Right ventricle myocardium inferior (tissue), 1 donor: ENCODE data around the gene INPP5A. TPM values are rescaled to one million over a fixed set of nuclear protein-coding genes. Genes with fewer than 3 reads are reported as not detected.

Experiments
- ATAC-seq: fragments of 200-7000 bp; cut with Tn5 transposase; one replicate; pipeline ENCODE4 v1.9.1; 2020; ENCODE audit warnings: mild to moderate bottlenecking, moderate library complexity
- DNase-seq: peaks from one replicate; pipeline ENCODE4 v3.0.0; 2021; ENCODE audit errors: missing footprints
- intact Hi-C: fragments of 100-400 bp; cut with DNase I; formaldehyde crosslinking; loops from one replicate; pipeline ENCODE4 v1.11.0; 2022
- total RNA-seq: library from RNA; stranded (reverse); fragmentation: NEBNext Ultra II Directional; extraction: Animal tissue kit (Norgen Biotek cat#: 25700); gene quantifications from one replicate; pipeline ENCODE4 v1.2.1, GENCODE V29; 2021
- donor health status: DM: no; HTN: yes; CAD: no; lungs with severe emphysema.

INPP5A gene
- total RNA-seq, 1 donor from 2014 or later = 108 TPM

DNA sequence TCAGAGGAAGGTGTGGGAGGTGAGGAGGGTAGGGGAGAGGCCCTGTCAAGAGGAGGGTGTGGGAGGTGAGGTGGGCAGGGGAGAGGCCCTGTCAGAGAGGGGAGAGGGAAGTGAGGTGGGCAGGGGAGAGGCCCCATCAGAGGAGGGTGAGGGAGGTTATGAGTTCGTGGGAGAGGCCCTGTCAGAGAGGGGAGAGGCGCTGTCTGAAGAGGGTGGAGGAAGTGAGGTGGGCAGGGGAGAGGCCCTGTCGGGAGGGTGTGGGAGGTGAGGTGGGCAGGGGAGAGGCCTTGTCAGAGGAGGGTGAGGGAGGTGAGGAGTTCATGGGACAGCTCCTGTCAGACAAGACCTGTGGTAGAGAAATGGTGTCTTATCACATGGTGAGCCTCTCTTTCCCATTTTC, 74.4 kb downstream of the INPP5A start:
- DNase-seq (no peak), ATAC-seq (no peak)
- intact Hi-C loops = no loop called here

DNA sequence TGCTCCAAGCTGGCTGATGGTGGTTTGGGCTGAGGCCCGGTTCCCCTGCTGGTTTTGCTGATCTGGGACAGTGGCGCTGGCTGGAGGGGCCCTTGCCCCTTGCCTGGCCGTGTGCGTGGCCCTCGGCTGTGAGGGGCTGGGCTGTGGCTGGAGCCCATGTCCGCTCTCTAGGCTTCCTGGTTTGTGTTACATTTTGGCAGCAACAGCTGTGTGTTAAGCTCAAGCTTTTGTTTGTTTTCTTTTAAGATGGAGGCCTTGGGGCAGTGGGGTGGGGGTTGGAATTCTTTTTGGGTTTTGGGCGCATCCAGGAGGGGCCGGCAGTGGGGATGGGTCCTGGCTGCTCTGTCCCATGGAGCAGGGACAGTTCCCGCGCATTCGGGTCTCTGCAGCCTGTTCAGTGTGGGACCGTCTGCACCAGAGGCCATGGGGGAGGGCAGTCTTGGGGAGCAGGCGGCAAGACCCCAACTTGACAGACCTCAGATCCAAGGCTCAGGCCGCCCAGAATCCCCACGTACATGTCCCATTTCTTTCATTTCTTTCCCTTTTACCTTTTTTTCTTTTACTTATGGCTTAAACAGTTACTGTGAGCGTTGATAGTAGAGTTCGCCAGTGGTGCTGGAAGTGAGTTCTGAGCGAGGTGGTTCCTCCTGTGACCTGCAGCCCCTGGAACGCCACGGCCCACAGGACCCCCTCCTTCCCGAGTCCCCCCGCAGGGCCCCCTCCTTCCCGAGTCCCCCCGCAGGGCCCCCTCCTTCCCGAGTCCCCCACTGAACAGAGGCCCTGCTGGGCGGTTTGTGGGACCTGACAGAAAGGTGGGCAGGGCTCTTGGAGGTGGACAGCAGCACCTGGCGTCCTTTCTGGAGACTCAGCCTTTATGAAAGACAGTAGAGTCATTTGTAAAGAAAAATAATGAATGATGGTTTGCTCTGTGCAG, 75.3 kb downstream of the INPP5A start:
- DNase-seq (peak; percentile 57), ATAC-seq (no peak)
- intact Hi-C loops = no loop called here

DNA sequence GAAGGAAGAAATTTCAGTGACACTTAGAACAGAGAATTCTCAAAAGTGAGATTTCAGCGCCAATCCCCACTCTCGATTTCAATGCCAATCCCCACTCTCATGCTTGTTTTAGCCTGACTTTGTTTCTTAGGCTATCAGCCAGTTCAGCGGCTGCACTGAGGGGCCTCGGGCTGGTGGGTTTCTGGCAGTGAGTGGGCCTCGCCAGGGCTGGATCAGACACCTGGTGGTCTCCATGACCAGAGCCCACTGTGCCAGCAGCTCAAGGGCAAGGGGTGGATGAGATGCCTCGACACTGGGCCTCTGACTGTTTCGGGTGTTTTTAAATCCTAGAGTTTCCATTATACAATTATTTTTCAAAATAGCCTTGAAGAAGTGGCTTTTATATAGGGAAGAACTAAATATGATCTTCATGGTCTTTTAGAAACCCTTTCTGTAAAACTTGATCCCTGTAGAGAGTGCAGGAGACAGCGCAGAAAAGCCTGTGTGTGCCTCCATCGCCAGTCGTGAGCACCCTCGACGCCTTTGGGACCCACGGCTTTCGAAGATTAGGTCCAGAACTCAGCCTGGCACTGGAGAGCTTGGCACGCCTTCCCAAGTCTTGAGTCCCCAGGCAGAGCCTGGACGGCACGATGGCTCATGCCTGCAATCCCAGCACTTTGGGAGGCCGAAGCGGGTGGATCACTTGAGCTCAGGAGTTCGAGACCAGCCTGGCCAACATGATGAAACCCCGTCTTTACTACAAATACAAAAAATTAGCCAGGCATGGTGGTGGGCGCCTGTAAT, 76.2 kb downstream of the INPP5A start:
- intact Hi-C loops = no loop called here
- DNase-seq (no peak), ATAC-seq (no peak)

DNA sequence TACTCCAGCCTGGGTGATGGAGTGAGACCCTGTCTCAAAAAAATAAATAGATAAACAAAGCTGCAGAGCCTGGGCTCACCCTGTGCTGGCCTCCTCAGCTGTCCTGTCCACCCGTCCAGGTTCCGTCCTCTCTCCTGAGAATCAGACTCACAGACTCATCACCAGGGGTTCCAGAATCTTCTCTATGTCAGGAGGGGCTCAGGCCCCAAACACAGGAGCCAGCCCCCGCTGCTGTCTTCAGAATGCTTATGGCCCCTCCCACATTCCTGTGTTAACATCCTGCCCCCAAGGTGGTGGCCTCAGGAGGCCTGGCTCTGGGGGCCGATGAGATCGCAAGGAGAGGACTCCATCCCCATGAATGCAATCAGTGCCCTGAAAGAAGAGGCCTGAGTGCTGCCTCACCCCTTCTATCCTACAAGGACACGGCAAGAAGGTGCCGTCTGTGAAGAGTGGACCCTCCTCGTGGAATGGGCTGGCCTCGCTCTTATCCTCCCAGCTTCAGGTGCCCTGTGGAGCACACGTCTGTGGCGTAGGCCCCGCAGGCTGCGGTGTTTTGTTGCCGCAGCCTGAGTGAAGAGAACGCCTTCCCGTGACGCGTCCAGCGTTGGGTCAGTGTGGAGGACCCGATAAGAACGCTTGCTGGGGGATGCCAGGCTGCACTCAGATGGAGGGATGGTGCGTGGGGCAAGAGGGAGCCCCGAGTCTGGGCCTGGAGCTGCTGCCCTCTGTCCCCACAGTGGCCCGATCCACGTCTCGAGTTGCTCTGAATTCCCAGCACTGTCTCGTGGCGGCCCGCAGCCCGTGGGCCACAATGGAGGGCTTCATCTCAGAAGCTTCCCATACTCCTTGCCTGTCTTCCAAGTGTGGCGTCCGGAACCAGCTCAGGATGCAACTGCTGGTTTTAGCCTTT, 77.1 kb downstream of the INPP5A start:
- intact Hi-C loops = no loop called here
- ATAC-seq (no peak), DNase-seq (no peak)

DNA sequence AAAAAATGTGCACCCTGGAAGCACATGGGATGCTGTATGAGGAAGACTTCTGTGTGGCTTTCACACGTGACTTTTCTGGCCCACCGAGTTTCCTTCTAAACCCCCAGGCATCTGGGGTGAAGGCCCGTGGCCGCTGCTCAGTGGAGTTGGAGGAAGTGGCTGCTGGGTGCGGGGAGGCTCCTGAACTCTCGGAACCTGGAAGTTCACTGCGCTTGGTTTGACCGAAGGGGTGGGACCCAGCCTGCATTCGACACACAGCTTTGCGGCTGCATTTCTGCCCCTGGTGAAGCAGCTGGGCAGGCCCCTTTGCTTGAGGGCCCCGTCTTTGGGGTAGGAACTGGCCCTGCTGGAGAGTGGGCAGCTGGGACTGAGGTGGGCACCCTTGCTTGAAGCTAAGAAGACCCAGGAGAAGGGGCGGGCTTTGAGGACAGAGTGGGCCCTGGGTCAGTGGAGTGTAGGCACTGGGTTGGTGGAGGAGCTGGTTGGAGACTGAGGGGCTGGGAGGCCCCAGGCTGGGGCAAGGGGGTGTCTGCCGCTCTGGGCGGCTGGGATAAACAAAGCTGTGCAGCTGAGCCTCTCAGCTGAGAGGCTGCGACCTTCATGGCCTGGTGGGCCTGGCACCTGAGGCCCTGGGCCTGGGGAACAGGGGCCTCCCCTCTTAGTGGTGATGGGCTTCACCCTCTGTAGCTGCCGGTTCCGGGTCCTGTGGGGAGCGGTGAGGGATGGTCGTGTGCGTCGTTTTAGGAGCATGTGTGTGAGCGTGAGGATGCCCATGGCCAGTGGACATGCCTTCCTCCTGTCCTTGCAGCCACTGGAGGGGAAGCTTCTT, 78.0 kb downstream of the INPP5A start:
- no peak for DNase-seq
- intact Hi-C loops = no loop called here
- no peak for ATAC-seq

DNA sequence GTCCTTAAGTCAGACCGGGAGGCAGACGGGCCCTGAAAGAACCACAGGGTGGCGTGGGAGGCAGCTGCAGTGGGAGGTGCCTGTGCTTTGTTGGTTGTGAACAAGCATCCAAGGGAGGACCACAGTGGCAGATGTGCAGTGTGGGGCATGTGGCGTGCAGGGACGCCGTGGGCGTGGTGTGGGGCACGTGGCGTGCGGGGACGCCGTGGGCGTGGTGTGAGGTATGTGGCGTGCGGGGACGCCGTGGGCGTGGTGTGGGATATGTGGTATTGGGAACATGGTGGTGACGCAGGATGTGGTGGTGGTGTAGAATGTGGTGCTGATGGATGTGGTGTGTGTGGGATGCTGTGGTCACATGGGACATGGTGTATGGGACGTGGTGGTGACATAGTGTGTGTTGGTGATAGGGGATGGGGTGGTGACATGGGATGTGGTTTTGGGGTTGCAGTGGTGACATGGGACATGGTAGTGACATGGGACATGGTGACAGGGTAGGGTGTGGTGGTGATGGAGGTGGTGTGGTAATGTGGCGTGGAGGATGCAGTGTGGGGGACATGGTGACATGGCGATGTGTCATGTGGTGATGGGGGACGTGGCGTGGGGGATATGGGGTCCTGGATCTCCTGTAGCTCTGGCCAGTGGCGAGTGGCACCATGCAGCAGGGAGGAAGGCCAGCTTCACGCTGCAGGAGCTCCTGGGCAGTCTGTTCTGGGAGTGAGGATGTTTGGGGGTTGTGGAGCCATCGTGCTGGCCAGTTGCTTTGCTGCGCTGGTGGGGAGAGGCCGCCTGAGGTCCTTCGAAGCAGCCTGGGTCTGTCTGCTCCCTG, 78.8 kb downstream of the INPP5A start:
- no peak for DNase-seq
- intact Hi-C loops = no loop called here
- ATAC-seq = no peak

DNA sequence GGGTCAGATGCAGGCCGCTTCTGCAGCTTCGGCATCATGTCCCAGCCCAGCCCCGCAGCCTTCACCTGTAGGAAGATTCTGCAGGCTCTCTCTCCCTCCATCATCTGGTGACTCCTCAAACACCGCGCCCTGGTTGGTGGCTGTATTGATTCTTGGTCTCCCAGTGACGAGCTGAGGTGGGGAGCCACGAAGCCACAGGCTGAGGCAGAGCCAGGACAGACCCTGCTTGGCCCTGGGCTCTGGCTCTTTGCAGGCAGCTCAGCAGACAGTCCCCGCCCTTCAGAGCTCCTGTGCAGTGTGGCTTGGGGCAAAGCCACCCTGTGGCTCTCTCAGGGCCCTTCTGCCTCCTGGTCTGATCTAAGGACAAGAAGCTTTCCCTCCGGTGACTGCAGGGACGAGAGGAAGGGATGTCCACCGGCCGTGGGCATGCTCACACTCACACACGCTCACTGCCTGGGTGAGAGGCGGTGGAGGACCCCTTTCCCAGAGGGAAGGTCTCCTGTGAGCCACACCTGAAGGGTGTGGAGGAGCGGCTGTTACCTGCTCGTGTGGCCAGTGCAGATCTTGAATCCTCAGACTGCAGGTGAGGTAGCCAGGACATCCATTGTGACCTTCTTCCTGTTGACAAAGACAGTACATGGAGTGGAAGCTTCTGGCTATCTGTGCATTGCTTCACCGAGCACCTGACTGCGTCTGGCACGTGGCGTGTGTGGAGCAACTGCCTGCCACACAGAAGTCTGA, 79.6 kb downstream of the INPP5A start:
- DNase-seq (no peak), ATAC-seq (no peak)
- intact Hi-C loops = no loop called here

DNA sequence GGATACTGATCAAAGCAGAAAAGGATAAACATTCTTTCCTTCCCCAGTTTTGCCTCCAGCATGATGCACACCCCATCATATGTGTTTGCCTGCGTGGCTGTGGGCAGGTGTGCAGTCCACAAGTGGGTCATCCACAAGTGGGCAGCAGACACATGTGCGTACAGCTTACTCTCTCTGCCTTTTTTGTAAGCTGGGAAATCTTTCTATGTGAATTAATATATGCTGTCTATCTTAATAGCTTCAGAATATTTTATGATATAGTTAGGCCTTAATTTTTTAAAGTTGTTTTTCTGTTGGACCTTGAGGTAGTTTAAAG, 80.1 kb downstream of the INPP5A start:
- ATAC-seq (no peak), DNase-seq (no peak)
- intact Hi-C loops = no loop called here

DNA sequence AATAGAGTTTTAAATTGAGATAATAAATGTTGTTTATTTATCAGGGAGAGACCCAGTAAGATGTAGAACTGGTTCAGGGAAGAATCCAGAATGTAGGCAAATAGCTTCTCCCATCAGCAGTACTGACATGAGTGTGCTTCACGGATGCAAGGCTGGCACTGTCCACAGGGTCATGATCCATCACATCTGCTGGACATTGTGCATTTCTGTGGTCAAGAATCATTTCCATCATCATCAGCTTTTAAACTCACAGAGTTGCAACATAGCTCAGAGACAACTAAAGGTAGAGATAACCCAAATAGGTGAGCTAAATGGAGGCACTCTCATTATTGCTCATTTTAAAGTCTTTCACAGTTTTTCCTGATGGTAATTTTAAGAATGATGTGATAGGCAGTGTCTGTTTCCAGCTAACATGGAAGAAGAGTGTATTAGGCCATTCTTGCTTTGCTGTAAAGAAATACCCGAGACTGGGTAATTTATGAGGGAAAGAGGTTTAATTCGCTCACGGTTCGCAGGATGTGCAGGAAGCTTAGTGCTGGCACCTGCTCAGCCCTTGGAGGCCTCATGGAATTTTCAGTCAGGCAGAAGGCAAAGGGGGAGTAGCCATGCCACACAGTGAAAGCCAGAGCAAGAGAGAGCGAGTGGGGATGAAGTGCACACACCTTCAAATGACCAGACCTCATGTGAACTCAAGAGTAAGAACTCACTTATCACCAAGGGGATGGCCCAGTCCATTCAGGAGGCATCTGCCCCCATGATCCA, 80.8 kb downstream of the INPP5A start:
- ATAC-seq (peak; percentile 40), DNase-seq (no peak)
- intact Hi-C loops = no loop called here

DNA sequence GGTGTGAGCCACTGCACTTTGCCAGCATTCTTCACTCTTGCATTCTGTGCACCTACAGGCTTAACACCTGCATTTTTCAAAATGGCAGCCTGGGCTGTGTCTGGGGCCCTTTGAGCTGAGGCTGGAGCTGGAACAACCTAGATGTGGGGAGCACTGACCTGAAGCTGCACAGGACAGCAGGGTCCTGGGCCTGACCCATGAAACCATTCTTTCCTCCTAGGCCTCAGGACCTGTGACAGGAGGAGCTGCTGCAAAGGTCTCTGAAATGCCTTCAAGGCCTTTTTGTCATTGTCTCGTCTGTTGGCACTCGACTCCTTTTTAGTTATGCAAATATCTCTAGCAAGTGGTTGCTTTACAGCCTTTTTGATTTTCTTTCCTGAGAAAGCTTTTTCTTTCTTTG, 82.3 kb downstream of the INPP5A start:
- intact Hi-C loops = no loop called here
- DNase-seq (no peak), ATAC-seq (no peak)

DNA sequence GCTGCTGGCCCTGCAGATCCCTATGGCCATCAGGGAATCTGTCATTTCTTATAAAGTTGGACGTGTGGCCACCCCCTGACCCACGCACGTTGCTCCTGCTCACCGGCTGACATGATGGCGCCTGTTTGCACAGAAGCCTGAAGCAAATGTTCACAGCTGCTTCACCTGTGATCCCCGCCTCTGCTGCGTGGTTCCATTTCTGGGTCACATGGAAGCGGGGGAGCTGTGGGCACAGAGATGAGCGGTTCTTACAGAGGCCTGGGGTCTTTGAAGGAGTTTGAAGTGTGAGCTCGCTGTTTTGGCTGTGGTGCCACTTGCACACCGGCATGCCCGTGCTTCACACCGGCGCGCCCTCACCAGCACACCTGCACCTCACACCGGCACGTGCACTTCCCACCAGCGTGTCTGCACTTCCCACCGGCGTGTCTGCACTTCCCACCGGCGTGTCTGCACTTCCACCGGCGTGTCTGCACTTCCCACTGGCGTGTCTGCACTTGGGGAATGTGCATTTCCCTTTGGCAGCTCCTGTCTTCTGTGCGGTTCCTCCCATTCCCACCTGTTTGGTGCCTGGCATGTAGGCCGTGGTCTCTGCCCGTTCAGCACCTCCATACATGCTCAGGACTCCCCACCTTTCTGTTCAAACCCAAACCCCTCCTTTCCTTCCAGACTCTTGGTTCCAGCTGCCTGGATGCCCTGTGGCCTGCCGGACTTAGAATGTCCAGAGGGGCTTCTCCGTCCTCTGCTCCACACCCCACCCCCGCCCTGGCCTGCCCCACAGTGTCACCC, 86.7 kb downstream of the INPP5A start:
- intact Hi-C loops = no loop called here
- DNase-seq (no peak), ATAC-seq (no peak)

DNA sequence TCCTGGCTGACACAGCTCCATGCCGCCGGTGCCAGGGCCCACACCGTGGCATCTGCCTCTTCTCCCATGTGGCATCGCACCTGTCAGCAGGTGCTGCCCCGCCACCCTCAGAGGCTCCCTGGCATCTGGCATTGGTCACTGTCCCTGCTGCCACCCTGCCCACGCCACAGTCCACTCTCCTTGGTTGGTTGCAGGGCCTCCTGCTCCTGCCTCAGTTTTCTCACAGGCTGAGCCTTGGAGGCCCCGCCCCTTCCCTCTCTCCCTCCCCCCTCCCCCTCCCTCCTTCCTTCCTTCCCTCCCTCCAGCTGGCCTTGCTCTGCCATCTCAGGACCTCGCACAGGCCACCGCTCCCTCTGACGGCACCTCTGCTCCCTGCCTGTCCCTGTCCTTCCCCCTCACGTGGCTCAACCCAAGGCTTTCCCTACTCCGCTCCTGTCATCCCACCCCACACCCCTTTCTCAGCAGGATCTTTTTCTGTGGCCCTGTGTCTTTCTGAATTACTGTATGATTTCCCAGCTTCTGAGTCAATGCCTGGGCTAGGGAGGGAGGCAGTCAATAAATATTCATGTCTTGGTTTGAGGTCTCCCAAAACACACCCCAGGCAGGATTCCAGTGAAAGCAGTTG, 87.4 kb downstream of the INPP5A start:
- ATAC-seq (no peak), DNase-seq (no peak)
- intact Hi-C loops = no loop called here

DNA sequence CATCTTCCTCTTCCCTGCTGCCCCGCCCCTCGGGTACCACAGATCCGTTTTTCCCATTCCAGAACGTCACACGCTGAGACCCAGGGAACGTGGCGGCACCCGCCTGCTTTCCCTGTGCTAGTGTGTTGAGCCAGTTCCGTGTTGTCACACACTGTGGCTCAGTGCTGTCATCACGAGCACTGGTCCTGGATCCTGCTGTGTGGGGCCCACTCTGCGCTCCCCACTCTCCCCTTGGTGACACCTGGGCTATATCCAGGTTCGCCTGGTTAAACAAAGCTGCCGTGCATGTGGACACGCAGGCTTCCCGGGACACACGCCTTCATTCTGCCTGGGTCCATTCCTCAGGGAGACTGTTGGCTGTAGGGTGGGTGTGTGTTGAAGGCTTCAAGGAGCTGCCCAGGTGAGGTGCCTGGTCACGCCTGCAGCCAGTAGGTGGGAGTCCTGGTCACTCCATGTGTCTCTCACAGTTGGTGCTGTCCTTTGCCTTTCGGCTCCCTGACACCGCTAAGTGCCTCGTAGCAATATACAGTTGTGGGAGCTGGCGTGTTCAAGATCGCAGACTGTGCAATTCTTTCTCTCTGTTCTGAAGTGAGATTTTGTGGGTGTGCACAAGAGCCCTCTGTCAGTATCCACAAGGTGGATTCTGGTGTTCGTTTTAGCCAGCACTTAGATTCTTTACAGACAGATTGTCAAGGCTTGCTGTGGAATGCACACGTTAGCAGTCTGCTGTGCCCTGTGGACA, 88.6 kb downstream of the INPP5A start:
- DNase-seq (peak; percentile 1), ATAC-seq (no peak)
- intact Hi-C loops = loop anchor here (2.0 kb wide), 1 partner anchor 87 kb away; no protein-coding TSS in a partner anchor
